ENCODE measurements around the gene SLC2A13.

Gene SLC2A13

GRCh38 chr12:40104461-40105264 lies 1.2 kb downstream of the SLC2A13 start:
- Histone ChIP-seq H3K9me3 (ENCODE audit: control insufficient read depth, low read length) (no peaks in the 10 kb centered on the region), H3K27ac (ENCODE audit: low read depth, low read length, severe bottlenecking) (no peak overlapping the region), H3K4me3 (ENCODE audit: extremely low read depth, insufficient read depth, low read length, poor library complexity, severe bottlenecking) (peak overlapping the region; percentile 72), H3K36me3 (ENCODE audit: control insufficient read depth, insufficient read depth, low read length) (no peaks in the 10 kb centered on the region), H3K4me1 (ENCODE audit: control insufficient read depth, insufficient read depth, low read length, poor library complexity, severe bottlenecking) (peaks cover 11% of the 10 kb centered on the region)
- 9 to 12% methylated on average over 13 to 16 of the region's 20 CpGs for WGBS, 2 experiments (ENCODE audit: insufficient coverage in 2 of 2)

- no peaks in the 10 kb centered on the region for H3K9me3 ChIP-seq (ENCODE audit: control insufficient read depth, low read length)
- no peak overlapping the region for H3K4me3 ChIP-seq (ENCODE audit: extremely low read depth, insufficient read depth, low read length, poor library complexity, severe bottlenecking)
- no peaks in the 10 kb centered on the region for H3K36me3 ChIP-seq (ENCODE audit: control insufficient read depth, insufficient read depth, low read length)
- H3K4me1 ChIP-seq (ENCODE audit: control insufficient read depth, insufficient read depth, low read length, poor library complexity, severe bottlenecking) = peaks cover 11% of the 10 kb centered on the region
- no peak overlapping the region for H3K27ac ChIP-seq (ENCODE audit: low read depth, low read length, severe bottlenecking)
- 71 to 88% methylated on average over 3 of the region's 3 CpGs for WGBS, 2 experiments (ENCODE audit: insufficient coverage in 2 of 2)
These were observed 2.8 kb downstream of the SLC2A13 start for GRCh38 chr12:40103043-40103442.

GRCh38 chr12:40101747-40102146 lies 4.1 kb downstream of the SLC2A13 start:
- WGBS, 2 experiments (ENCODE audit: insufficient coverage in 2 of 2) = no CpG with 5 or more reads among the region's 1 CpG
- H3K9me3 ChIP-seq (ENCODE audit: control insufficient read depth, low read length) = no peaks in the 10 kb centered on the region
- peaks cover 11% of the 10 kb centered on the region for H3K4me1 ChIP-seq (ENCODE audit: control insufficient read depth, insufficient read depth, low read length, poor library complexity, severe bottlenecking)
- no peaks in the 10 kb centered on the region for H3K36me3 ChIP-seq (ENCODE audit: control insufficient read depth, insufficient read depth, low read length)
- no peak overlapping the region for H3K4me3 ChIP-seq (ENCODE audit: extremely low read depth, insufficient read depth, low read length, poor library complexity, severe bottlenecking)
- H3K27ac ChIP-seq (ENCODE audit: low read depth, low read length, severe bottlenecking) = no peak overlapping the region

- no peaks in the 10 kb centered on the region for H3K9me3 ChIP-seq (ENCODE audit: control insufficient read depth, low read length)
- no CpG with 5 or more reads among the region's 3 CpGs for WGBS, 2 experiments (ENCODE audit: insufficient coverage in 2 of 2)
- H3K36me3 ChIP-seq (ENCODE audit: control insufficient read depth, insufficient read depth, low read length) = no peaks in the 10 kb centered on the region
- no peak overlapping the region for H3K27ac ChIP-seq (ENCODE audit: low read depth, low read length, severe bottlenecking)
- peaks cover 11% of the 10 kb centered on the region for H3K4me1 ChIP-seq (ENCODE audit: control insufficient read depth, insufficient read depth, low read length, poor library complexity, severe bottlenecking)
- no peak overlapping the region for H3K4me3 ChIP-seq (ENCODE audit: extremely low read depth, insufficient read depth, low read length, poor library complexity, severe bottlenecking)
These were observed 6.4 kb downstream of the SLC2A13 start for GRCh38 chr12:40099423-40099853.

- WGBS, 2 experiments (ENCODE audit: insufficient coverage in 2 of 2) = 92 to 93% methylated on average over 8 to 9 of the region's 11 CpGs
- H3K36me3 ChIP-seq (ENCODE audit: control insufficient read depth, insufficient read depth, low read length) = no peaks in the 10 kb centered on the region
- no peaks in the 10 kb centered on the region for H3K9me3 ChIP-seq (ENCODE audit: control insufficient read depth, low read length)
- no peak overlapping the region for H3K4me3 ChIP-seq (ENCODE audit: extremely low read depth, insufficient read depth, low read length, poor library complexity, severe bottlenecking)
- peaks cover 5% of the 10 kb centered on the region for H3K4me1 ChIP-seq (ENCODE audit: control insufficient read depth, insufficient read depth, low read length, poor library complexity, severe bottlenecking)
- no peak overlapping the region for H3K27ac ChIP-seq (ENCODE audit: low read depth, low read length, severe bottlenecking)
These were observed 7.3 kb downstream of the SLC2A13 start for GRCh38 chr12:40098406-40099145.

GRCh38 chr12:40093512-40093911 lies 12.4 kb downstream of the SLC2A13 start:
- 92 to 93% methylated on average over 4 of the region's 4 CpGs for WGBS, 2 experiments (ENCODE audit: insufficient coverage in 2 of 2)
- H3K36me3 ChIP-seq (ENCODE audit: control insufficient read depth, insufficient read depth, low read length) = no peaks in the 10 kb centered on the region
- no peaks in the 10 kb centered on the region for H3K4me1 ChIP-seq (ENCODE audit: control insufficient read depth, insufficient read depth, low read length, poor library complexity, severe bottlenecking)
- no peak overlapping the region for H3K4me3 ChIP-seq (ENCODE audit: extremely low read depth, insufficient read depth, low read length, poor library complexity, severe bottlenecking)
- H3K27ac ChIP-seq (ENCODE audit: low read depth, low read length, severe bottlenecking) = no peak overlapping the region
- no peaks in the 10 kb centered on the region for H3K9me3 ChIP-seq (ENCODE audit: control insufficient read depth, low read length)

- H3K9me3 ChIP-seq (ENCODE audit: control insufficient read depth, low read length) = peaks cover 5% of the 10 kb centered on the region
- peaks cover 6% of the 10 kb centered on the region for H3K36me3 ChIP-seq (ENCODE audit: control insufficient read depth, insufficient read depth, low read length)
- H3K4me1 ChIP-seq (ENCODE audit: control insufficient read depth, insufficient read depth, low read length, poor library complexity, severe bottlenecking) = no peaks in the 10 kb centered on the region
- H3K27ac ChIP-seq (ENCODE audit: low read depth, low read length, severe bottlenecking) = no peak overlapping the region
- WGBS, 2 experiments (ENCODE audit: insufficient coverage in 2 of 2) = 98% methylated on average over 3 to 4 of the region's 4 CpGs
- no peak overlapping the region for H3K4me3 ChIP-seq (ENCODE audit: extremely low read depth, insufficient read depth, low read length, poor library complexity, severe bottlenecking)
These were observed 19.4 kb downstream of the SLC2A13 start for GRCh38 chr12:40086471-40086870.

GRCh38 chr12:40078266-40078665 lies 27.6 kb downstream of the SLC2A13 start:
- WGBS, 2 experiments (ENCODE audit: insufficient coverage in 2 of 2) = 80% methylated on average over 1 of the region's 2 CpGs; no CpG with 5 or more reads in 1 of the 2 experiments
- H3K36me3 ChIP-seq (ENCODE audit: control insufficient read depth, insufficient read depth, low read length) = no peaks in the 10 kb centered on the region
- no peak overlapping the region for H3K4me3 ChIP-seq (ENCODE audit: extremely low read depth, insufficient read depth, low read length, poor library complexity, severe bottlenecking)
- no peaks in the 10 kb centered on the region for H3K4me1 ChIP-seq (ENCODE audit: control insufficient read depth, insufficient read depth, low read length, poor library complexity, severe bottlenecking)
- peaks cover 17% of the 10 kb centered on the region for H3K9me3 ChIP-seq (ENCODE audit: control insufficient read depth, low read length)
- no peak overlapping the region for H3K27ac ChIP-seq (ENCODE audit: low read depth, low read length, severe bottlenecking)

GRCh38 chr12:40075458-40075857 lies 30.4 kb downstream of the SLC2A13 start:
- H3K27ac ChIP-seq (ENCODE audit: low read depth, low read length, severe bottlenecking) = no peak overlapping the region
- no peak overlapping the region for H3K4me3 ChIP-seq (ENCODE audit: extremely low read depth, insufficient read depth, low read length, poor library complexity, severe bottlenecking)
- peaks cover 12% of the 10 kb centered on the region for H3K9me3 ChIP-seq (ENCODE audit: control insufficient read depth, low read length)
- H3K4me1 ChIP-seq (ENCODE audit: control insufficient read depth, insufficient read depth, low read length, poor library complexity, severe bottlenecking) = no peaks in the 10 kb centered on the region
- no peaks in the 10 kb centered on the region for H3K36me3 ChIP-seq (ENCODE audit: control insufficient read depth, insufficient read depth, low read length)

GRCh38 chr12:40068416-40068815 lies 37.5 kb downstream of the SLC2A13 start:
- no peaks in the 10 kb centered on the region for H3K36me3 ChIP-seq (ENCODE audit: control insufficient read depth, insufficient read depth, low read length)
- H3K4me1 ChIP-seq (ENCODE audit: control insufficient read depth, insufficient read depth, low read length, poor library complexity, severe bottlenecking) = no peaks in the 10 kb centered on the region
- no peak overlapping the region for H3K4me3 ChIP-seq (ENCODE audit: extremely low read depth, insufficient read depth, low read length, poor library complexity, severe bottlenecking)
- H3K27ac ChIP-seq (ENCODE audit: low read depth, low read length, severe bottlenecking) = no peak overlapping the region
- WGBS, 2 experiments (ENCODE audit: insufficient coverage in 2 of 2) = 100% methylated on average over 1 of the region's 2 CpGs
- no peaks in the 10 kb centered on the region for H3K9me3 ChIP-seq (ENCODE audit: control insufficient read depth, low read length)

- WGBS, 2 experiments (ENCODE audit: insufficient coverage in 2 of 2) = 80% methylated on average over 1 of the region's 1 CpG; no CpG with 5 or more reads in 1 of the 2 experiments
- no peaks in the 10 kb centered on the region for H3K9me3 ChIP-seq (ENCODE audit: control insufficient read depth, low read length)
These were observed 40.2 kb downstream of the SLC2A13 start for GRCh38 chr12:40065636-40066035.

More at GRCh38 chr12:40065636-40066035, 40.2 kb downstream of the SLC2A13 start:
- Histone ChIP-seq H3K4me3 (ENCODE audit: extremely low read depth, insufficient read depth, low read length, poor library complexity, severe bottlenecking) (no peak overlapping the region), H3K27ac (ENCODE audit: low read depth, low read length, severe bottlenecking) (no peak overlapping the region), H3K36me3 (ENCODE audit: control insufficient read depth, insufficient read depth, low read length) (no peaks in the 10 kb centered on the region), H3K4me1 (ENCODE audit: control insufficient read depth, insufficient read depth, low read length, poor library complexity, severe bottlenecking) (no peaks in the 10 kb centered on the region)
